ENCODE data around the gene SNX24.
"Not testable (repeated sequence)": the region's sequence is repeated elsewhere in the genome, so short reads cannot be mapped to it uniquely, and the experiment has no call there.

SNX24 gene

GRCh38 chr5:122871661-122872060, 26.2 kb downstream of the SNX24 start:
- no peak for DNase-seq (ENCODE audit: low spot score)

- no peak for DNase-seq (ENCODE audit: low spot score)
These were observed 28.9 kb downstream of the SNX24 start for GRCh38 chr5:122874179-122874875.

- no peak for DNase-seq (ENCODE audit: low spot score)
These were observed 32.1 kb downstream of the SNX24 start for GRCh38 chr5:122877518-122877917.

- no peak for DNase-seq (ENCODE audit: low spot score)
These were observed 33.7 kb downstream of the SNX24 start for GRCh38 chr5:122879076-122879475.

- no peak for DNase-seq (ENCODE audit: low spot score)
These were observed 34.8 kb downstream of the SNX24 start for GRCh38 chr5:122880170-122880689.

- no peak for DNase-seq (ENCODE audit: low spot score)
These were observed 35.3 kb downstream of the SNX24 start for GRCh38 chr5:122880749-122881148.

DNA sequence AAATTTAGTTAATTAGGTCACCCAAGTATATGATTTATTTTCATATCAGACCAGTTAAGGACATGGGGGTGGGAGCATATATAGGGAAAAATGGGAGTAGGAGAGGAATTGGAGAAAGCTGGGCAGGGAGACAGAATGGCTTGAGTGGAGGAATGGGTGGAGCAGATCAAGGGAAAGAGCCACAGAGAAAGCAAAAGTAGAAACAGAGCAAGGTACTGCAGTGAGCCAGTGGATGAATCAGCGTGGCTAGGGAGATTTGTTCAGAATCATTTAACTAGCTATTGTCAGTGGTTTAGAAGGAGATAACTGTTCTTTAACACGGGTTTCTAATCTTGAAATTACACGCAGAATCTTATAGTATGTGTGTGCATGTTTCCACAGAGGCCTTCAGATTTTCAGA, 37.4 kb downstream of the SNX24 start:
- no peak for DNase-seq (ENCODE audit: low spot score)

DNA sequence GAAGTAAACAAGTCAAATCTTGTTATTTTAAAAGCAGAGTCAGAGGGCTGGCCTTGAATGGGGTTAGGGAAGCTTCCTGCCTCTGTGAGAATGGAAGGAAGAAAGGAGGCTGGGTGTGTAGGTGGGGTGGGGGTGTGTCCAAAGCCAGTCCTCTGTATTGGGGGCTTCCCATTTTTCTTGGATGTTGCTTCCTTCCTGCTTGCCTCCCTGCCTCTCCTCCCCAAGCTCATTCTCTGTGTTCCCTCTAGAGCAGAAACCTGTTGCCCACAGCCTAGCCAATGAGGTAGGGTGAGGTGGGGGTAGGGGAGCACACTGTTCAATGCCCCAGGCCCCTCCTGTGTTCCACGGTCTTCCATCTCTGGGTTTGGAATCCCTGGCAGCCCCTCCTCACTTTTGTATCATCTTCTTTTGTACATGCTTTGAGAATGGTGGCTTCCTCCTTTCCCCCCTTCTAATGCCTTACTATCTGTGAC, 39.7 kb downstream of the SNX24 start:
- no peak for DNase-seq (ENCODE audit: low spot score)

DNA sequence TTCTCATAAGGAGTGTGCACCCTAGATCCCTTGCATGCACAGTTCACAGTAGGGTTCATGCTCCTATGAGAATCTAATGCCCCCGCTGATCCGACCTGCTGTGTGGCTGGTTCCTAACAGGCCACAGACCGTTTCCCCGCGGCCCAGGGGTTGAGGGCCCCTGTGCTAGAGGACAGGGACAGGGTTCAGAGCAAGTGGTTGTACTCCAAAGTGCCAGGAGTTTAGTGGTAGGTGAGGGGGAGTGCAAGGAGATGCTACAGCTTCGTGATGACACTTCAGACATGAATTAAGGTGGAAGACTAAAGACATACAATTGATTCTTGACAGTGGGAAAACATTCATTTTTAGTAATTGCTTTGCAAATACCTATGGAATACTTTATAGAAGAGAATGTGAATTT, 40.5 kb downstream of the SNX24 start:
- DNase-seq (ENCODE audit: low spot score), result no peak

DNA sequence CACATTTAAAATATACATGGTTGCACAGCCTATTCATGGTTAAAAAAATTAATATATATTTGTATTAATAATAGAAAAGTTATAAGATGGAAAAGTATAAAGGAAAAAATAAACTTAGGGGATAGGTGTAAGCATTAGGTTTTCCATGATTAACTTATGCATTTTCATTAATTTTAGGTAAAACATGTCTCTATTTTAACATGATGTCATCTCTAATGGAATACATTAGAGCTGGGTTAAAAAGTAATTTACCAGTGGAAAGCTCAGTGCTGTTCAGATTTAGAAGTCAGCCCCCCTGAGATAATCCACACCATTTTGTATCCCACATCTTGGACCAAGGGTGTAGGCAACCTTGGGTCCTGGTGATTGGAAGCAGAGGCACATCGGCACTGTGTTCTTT, 49.7 kb downstream of the SNX24 start:
- DNase-seq (ENCODE audit: low spot score), result no peak

GRCh38 chr5:122896598-122897282, 51.3 kb downstream of the SNX24 start:
- DNase-seq (ENCODE audit: low spot score), result no peak

GRCh38 chr5:122897283-122897602, 51.8 kb downstream of the SNX24 start:
- DNase-seq (ENCODE audit: low spot score), result no peak

DNA sequence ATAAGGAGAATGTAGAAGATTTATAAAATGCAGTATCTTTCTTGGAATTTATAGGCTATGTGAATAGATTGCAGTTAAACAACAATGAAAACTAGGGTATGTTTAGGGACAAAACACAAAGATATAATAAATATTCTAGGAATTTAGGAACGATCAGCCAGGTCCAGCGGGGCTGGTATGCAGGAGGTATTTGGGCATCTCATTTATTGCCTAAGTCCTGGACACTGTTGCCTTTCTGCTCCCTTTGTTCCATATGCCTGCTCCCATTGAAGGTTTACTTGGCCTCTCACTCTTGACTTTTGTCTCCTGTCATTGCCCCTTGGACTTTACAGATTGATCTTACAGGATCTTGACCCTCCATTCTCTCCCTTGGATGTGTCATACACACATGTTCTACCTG, 55.9 kb downstream of the SNX24 start:
- DNase-seq (ENCODE audit: low spot score), result no peak

- no peak for DNase-seq (ENCODE audit: low spot score)
These were observed 56.9 kb downstream of the SNX24 start for GRCh38 chr5:122902263-122902662.

GRCh38 chr5:122906768-122907167, 61.4 kb downstream of the SNX24 start:
- DNase-seq (ENCODE audit: low spot score), result no peak

DNA sequence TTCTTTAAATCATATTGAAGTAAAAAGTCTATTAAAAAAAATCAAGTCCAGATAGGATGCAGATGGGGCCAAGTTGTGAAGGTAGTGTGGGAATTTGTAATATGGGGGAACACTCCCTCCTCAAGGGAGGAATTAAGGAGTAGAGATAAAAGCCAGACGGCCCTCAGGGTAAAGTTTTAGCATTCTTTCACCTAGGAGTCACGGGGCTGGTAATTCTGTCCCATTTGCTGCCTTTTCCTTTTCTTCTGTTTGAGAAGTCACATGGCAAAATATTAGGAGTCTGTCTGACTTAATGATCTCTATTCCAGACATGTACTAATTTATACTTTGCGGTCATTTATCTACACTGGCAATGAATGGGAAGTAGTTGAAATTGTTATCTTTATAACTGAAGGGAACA, 61.9 kb downstream of the SNX24 start:
- no peak for DNase-seq (ENCODE audit: low spot score)

GRCh38 chr5:122908108-122908507, 62.7 kb downstream of the SNX24 start:
- DNase-seq (ENCODE audit: low spot score), result no peak

GRCh38 chr5:122908662-122909061, 63.2 kb downstream of the SNX24 start:
- no peak for DNase-seq (ENCODE audit: low spot score)

- no peak for DNase-seq (ENCODE audit: low spot score)
These were observed 64.2 kb downstream of the SNX24 start for GRCh38 chr5:122909470-122910100.

GRCh38 chr5:122913436-122913835, 68.0 kb downstream of the SNX24 start:
- DNase-seq (ENCODE audit: low spot score), result not testable (repeated sequence)

DNA sequence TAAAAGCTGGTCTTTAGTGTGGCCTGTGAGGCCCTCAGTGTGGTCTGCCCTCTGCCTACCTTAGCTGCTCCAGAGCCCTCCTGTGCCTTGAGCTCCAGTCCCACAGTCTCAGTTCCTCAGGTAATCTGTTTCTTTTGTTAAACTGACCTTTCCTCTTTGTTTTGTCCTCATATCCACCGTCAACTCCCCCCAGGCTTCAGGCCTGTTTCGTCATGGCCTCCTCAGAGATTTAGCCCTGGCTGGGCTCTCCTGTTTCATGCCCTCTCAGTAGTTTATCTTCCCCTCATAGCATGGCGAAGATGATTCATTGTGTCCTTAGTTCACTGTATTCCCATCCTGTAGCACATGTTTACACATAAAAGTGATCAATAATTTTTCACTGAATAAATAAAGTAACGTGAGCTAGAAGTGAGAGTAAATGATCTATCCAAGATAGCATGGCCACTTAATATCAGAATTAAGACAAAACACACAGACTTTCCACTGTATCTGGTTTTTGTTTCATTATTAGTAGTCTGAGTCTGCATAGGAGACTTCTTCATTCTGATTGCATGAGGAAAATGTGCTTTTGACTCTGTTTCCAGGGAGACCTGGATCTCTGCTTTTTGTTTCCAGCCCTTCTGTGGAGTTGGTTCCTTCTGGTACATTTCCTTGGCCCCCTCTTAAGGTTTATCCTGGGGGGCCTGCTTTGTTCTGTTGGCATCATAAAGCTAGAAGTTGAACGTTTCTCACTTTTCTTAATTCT, 70.5 kb downstream of the SNX24 start:
- no peak for DNase-seq (ENCODE audit: low spot score)

DNA sequence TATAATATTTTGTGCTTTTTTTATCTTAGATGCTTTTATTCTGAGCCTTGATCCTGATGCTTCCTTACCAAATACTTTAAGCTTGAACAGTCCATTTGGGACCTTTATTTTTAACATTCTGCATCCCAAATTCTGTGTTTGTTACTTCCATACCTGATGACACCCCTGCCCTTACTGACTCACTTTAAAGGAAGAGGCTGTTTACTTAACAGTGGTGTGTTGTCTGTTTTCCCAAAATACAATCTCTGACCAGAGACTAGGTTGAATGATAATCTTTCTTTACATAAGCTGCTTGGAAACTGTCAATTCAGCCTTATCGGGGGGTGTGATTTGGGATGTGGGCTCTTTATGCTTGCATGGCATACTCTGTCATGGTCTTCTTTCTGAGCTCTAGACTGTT, 71.1 kb downstream of the SNX24 start:
- no peak for DNase-seq (ENCODE audit: low spot score)

DNA sequence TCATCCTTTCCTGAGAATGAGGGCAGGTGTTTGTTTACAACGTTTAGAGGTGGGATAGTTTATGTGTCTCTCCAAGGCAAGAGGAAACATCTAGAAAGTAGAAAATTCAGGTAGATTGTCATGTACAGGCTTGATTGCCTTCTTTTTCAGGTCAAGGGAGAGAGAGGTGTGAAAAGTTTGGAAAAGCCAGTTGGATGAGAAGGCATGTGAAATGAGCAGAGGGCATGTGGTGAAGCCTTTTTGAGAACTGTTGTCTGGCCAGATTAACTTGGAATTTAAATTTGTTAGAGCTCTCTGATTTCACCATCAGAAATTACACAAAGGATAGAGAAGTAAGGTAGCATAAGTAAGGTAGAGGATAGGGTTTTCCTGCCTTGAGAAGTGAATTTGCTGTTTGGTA, 74.6 kb downstream of the SNX24 start:
- no peak for DNase-seq (ENCODE audit: low spot score)
